Activated naive CD8-positive, alpha-beta T cell (primary cell): ENCODE results near the gene SCARB1.

Source experiments
- H3K27ac Mint-ChIP-seq: one replicate; pipeline ENCODE4 v1.8.0; 2021; ENCODE audit warnings: mixed read lengths
- H3K27me3 Mint-ChIP-seq: one replicate; pipeline ENCODE4 v1.8.0; 2021; ENCODE audit warnings: mixed read lengths
- H3K36me3 Mint-ChIP-seq: one replicate; pipeline ENCODE4 v1.8.0; 2021; ENCODE audit warnings: mixed read lengths
- H3K4me1 Mint-ChIP-seq: one replicate; pipeline ENCODE4 v1.8.0; 2021; ENCODE audit warnings: low read depth, mixed read lengths
- H3K4me3 Mint-ChIP-seq: one replicate; pipeline ENCODE4 v1.8.0; 2021; ENCODE audit warnings: mild to moderate bottlenecking, mixed read lengths
- H3K9me3 Mint-ChIP-seq: one replicate; pipeline ENCODE4 v1.8.0; 2021; ENCODE audit warnings: low read depth, mixed read lengths

Gene SCARB1

GRCh38 chr12:124795081-124795948 lies 68.3 kb downstream of the SCARB1 start:
- H3K9me3 Mint-ChIP-seq = no peaks in the 10 kb centered on the region
- peaks cover 6% of the 10 kb centered on the region for H3K4me1 Mint-ChIP-seq
- no peaks in the 10 kb centered on the region for H3K27me3 Mint-ChIP-seq
- peaks cover 10% of the 10 kb centered on the region for H3K36me3 Mint-ChIP-seq
- no peak overlapping the region for H3K4me3 Mint-ChIP-seq
- H3K27ac Mint-ChIP-seq = no peak overlapping the region

- Mint-ChIP-seq H3K4me1 (peaks cover 6% of the 10 kb centered on the region), H3K4me3 (no peak overlapping the region), H3K9me3 (no peaks in the 10 kb centered on the region), H3K27me3 (no peaks in the 10 kb centered on the region), H3K27ac (no peak overlapping the region), H3K36me3 (peaks cover 9% of the 10 kb centered on the region)
Measured at GRCh38 chr12:124792961-124793441, 70.7 kb downstream of the SCARB1 start.

GRCh38 chr12:124792156-124792555 lies 71.5 kb downstream of the SCARB1 start:
- Mint-ChIP-seq H3K4me1 (peaks cover 6% of the 10 kb centered on the region), H3K27ac (no peak overlapping the region), H3K4me3 (no peak overlapping the region), H3K9me3 (no peaks in the 10 kb centered on the region), H3K27me3 (no peaks in the 10 kb centered on the region), H3K36me3 (peaks cover 8% of the 10 kb centered on the region)

GRCh38 chr12:124790650-124791400 lies 72.8 kb downstream of the SCARB1 start:
- H3K36me3 Mint-ChIP-seq = peaks cover 8% of the 10 kb centered on the region
- H3K9me3 Mint-ChIP-seq = no peaks in the 10 kb centered on the region
- H3K27ac Mint-ChIP-seq = no peak overlapping the region
- H3K4me3 Mint-ChIP-seq = no peak overlapping the region
- no peaks in the 10 kb centered on the region for H3K27me3 Mint-ChIP-seq
- H3K4me1 Mint-ChIP-seq = peaks cover 2% of the 10 kb centered on the region

GRCh38 chr12:124788936-124789555 lies 74.6 kb downstream of the SCARB1 start:
- Mint-ChIP-seq H3K36me3 (peaks cover 9% of the 10 kb centered on the region), H3K27ac (no peak overlapping the region), H3K4me1 (no peaks in the 10 kb centered on the region), H3K27me3 (no peaks in the 10 kb centered on the region), H3K4me3 (no peak overlapping the region), H3K9me3 (no peaks in the 10 kb centered on the region)

- no peaks in the 10 kb centered on the region for H3K9me3 Mint-ChIP-seq
- no peak overlapping the region for H3K27ac Mint-ChIP-seq
- H3K4me3 Mint-ChIP-seq = no peak overlapping the region
- no peaks in the 10 kb centered on the region for H3K4me1 Mint-ChIP-seq
- peaks cover 7% of the 10 kb centered on the region for H3K36me3 Mint-ChIP-seq
- H3K27me3 Mint-ChIP-seq = no peaks in the 10 kb centered on the region
Measured at GRCh38 chr12:124786061-124786964, 77.4 kb downstream of the SCARB1 start.

- no peaks in the 10 kb centered on the region for H3K9me3 Mint-ChIP-seq
- no peaks in the 10 kb centered on the region for H3K4me1 Mint-ChIP-seq
- H3K36me3 Mint-ChIP-seq = peaks cover 7% of the 10 kb centered on the region
- no peak overlapping the region for H3K27ac Mint-ChIP-seq
- no peaks in the 10 kb centered on the region for H3K27me3 Mint-ChIP-seq
- H3K4me3 Mint-ChIP-seq = no peak overlapping the region
Measured at GRCh38 chr12:124784871-124785572, 78.6 kb downstream of the SCARB1 start.

- Mint-ChIP-seq H3K36me3 (peaks cover 7% of the 10 kb centered on the region), H3K4me3 (no peak overlapping the region), H3K27me3 (no peaks in the 10 kb centered on the region), H3K27ac (no peak overlapping the region), H3K9me3 (no peaks in the 10 kb centered on the region), H3K4me1 (no peaks in the 10 kb centered on the region)
Measured at GRCh38 chr12:124783087-124783486, 80.6 kb downstream of the SCARB1 start.

GRCh38 chr12:124782132-124782531 lies 81.5 kb downstream of the SCARB1 start:
- no peaks in the 10 kb centered on the region for H3K9me3 Mint-ChIP-seq
- peaks cover 4% of the 10 kb centered on the region for H3K36me3 Mint-ChIP-seq
- no peak overlapping the region for H3K4me3 Mint-ChIP-seq
- no peaks in the 10 kb centered on the region for H3K4me1 Mint-ChIP-seq
- no peaks in the 10 kb centered on the region for H3K27me3 Mint-ChIP-seq
- no peak overlapping the region for H3K27ac Mint-ChIP-seq

- H3K9me3 Mint-ChIP-seq = no peaks in the 10 kb centered on the region
- no peaks in the 10 kb centered on the region for H3K27me3 Mint-ChIP-seq
- no peak overlapping the region for H3K4me3 Mint-ChIP-seq
- peaks cover 4% of the 10 kb centered on the region for H3K36me3 Mint-ChIP-seq
- no peak overlapping the region for H3K27ac Mint-ChIP-seq
- no peaks in the 10 kb centered on the region for H3K4me1 Mint-ChIP-seq
Measured at GRCh38 chr12:124780752-124781685, 82.6 kb downstream of the SCARB1 start.

- no peak overlapping the region for H3K4me3 Mint-ChIP-seq
- H3K27me3 Mint-ChIP-seq = no peaks in the 10 kb centered on the region
- H3K4me1 Mint-ChIP-seq = peaks cover 3% of the 10 kb centered on the region
- H3K36me3 Mint-ChIP-seq = peaks cover 2% of the 10 kb centered on the region
- no peak overlapping the region for H3K27ac Mint-ChIP-seq
- no peaks in the 10 kb centered on the region for H3K9me3 Mint-ChIP-seq
Measured at GRCh38 chr12:124780336-124780735, 83.3 kb downstream of the SCARB1 start.

GRCh38 chr12:124779161-124780141 lies 84.2 kb downstream of the SCARB1 start:
- Mint-ChIP-seq H3K27ac (no peak overlapping the region), H3K27me3 (no peaks in the 10 kb centered on the region), H3K36me3 (no peaks in the 10 kb centered on the region), H3K4me1 (peaks cover 10% of the 10 kb centered on the region), H3K9me3 (no peaks in the 10 kb centered on the region), H3K4me3 (no peak overlapping the region)
